Suppressor macrophage treated with lipopolysaccharide for 4 hours (primary cell): ENCODE data around the gene ATG4B.
A peak's percentile ranks its signal among the peaks of the same experiment; 100 is the strongest.
"Not testable (repeated sequence)": the region's sequence is repeated elsewhere in the genome, so short reads cannot be mapped to it uniquely, and the experiment has no call there.

ENCODE experiments used
- DNase-seq: peaks from one replicate; pipeline ENCODE4 v3.0.0-alpha.2; 2020

The ATG4B gene

GRCh38 chr2:241640165-241640795 lies 2.8 kb downstream of the ATG4B start:
- DNase-seq: no peak

DNA sequence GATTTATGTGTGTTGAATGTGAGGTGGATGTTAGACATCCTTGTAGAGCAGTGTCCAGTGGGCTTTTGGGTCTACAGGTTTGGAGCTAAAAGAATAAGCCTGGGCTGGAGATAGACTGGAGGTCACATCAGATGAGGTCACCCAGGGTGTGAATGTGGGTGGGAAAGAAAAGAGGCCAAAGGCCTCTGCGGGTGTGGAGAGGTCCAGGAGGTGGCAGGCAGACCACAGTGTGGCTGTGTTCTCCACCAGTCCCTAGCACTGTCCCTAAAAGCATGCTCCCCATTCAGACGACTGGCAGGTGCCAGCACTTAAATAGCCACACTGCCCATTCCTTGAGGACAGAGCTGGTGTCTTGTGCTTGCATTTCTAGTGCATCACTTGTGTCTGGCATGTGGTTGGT lies 4.1 kb downstream of the ATG4B start:
- peak; percentile 25 for DNase-seq

DNA sequence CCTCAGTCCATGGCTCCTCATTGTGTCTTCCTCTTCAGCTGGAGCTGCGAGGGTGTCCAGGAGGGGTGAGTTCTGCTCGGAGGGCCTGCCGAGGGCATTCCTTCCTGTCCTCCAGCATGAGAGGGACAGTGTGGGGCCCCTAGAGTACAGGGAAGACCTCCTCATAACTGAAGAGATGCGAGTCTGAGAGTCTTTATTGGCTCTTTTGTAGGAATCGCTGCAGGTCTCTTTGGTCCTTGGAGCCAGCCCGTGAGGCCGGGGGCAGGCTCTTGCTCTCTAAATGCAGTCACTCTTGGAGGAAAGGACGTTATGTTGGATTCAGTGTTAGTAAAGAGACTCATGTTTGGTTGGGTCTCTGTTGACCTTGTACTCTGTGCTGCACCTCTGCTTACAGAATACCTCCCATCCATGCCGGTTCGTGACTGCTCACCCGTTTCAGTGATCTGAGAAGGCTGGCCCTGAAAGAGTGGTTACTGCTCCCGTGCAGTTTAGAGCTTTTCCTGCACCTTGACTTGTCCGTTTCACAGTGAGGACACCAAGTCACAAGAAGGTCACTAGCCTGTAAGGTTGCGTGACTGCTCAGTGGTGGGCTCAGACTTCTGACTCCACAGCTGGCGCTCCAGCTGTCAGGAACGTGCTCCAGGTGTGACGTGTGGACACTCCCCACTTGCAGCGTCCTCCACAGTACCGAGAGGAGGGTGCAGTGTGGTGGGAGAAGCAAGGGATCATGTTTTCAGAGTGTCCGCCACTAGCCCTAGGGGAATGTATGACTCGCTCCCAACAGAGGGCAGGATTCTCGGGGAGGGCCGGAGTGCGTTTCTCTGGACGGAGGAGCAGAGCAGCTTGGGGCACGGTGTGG lies 7.8 kb downstream of the ATG4B start:
- DNase-seq: no peak

- DNase-seq: no peak
These were observed 8.6 kb downstream of the ATG4B start for GRCh38 chr2:241645915-241646645.

DNA sequence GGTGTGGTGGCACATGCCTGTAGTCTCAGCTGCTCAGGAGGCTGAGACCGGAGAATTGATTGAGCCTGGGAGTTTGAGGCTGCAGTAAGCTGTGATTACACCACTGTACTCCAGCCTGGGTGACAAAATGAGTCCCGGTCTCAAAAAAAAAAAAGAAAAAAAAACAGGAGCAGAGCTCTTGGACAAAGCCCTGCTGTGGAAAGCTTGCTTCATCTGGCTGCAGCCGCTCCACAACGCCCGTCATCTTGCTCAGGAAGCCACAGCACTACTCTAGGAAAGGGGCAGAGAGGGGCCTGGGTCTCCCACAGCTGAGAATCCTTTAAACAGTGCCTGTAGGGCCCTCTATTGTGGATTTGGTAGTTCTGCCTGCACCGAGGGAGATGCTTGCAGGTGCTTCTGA lies 11.0 kb downstream of the ATG4B start:
- no peak for DNase-seq

- DNase-seq: no peak
These were observed 11.9 kb downstream of the ATG4B start for GRCh38 chr2:241649404-241649803.

DNA sequence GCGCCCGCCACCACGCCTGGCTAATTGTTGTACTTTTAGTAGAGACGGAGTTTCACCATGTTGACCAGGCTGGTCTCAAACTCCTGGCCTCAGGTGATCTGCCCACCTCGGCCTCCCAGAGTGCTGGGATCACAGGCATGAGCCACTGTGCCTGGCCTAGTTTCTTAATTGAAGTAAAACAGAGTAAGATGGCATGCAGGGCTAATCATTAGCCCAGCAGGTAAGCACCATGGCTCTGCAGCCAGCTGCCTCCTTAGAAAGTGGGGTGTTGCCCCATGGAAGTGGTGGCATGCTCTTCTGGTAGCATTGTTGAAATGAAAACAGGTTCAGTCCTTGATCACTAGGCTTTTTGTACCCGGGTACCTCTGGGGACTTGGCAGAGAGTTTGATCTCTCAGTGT lies 12.4 kb downstream of the ATG4B start:
- DNase-seq: no peak

DNA sequence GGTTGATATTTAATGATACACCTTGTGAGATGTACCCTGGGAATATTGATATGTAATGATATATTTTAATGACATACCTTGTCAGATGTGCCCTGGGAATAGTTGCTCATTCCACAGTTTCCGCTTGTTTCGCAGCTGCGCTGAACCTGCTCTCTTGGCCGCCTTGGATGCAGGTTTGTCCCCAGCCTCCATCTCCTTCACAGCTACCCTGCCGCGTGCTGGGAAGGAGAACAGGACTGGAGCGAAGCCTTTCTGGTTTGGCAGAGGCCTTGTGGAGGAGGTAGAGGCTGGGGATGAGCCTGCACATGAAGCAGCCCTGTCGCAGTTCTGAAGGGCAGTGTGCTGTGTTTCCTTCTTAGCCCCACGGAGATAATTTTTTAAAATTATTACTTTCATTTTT lies 14.6 kb downstream of the ATG4B start:
- DNase-seq: no peak

GRCh38 chr2:241652722-241653121 lies 15.2 kb downstream of the ATG4B start:
- no peak for DNase-seq

DNA sequence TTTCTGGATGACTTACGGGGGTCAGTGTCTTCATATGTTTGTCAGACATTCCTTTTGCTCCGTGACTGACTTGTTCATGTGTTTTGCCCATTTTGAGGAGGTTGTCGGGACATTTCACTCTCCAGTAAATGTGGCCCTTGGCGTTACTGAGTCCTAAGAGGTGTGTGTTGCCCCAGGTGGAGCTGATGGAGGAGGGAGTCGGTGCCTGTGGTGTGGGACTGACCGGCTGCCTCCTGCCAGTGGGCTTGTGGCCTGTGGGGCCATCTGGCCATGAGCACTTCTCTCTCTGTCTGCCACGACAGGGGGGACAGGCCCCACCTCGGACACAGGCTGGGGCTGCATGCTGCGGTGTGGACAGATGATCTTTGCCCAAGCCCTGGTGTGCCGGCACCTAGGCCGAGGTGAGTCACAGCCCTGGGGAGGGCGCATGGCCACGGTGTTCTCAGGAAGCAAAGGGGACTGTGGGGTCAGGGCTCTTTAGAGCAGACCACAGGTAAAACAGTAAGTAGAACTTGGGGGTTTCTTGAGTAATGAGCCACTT lies 15.8 kb downstream of the ATG4B start:
- DNase-seq: no peak

DNA sequence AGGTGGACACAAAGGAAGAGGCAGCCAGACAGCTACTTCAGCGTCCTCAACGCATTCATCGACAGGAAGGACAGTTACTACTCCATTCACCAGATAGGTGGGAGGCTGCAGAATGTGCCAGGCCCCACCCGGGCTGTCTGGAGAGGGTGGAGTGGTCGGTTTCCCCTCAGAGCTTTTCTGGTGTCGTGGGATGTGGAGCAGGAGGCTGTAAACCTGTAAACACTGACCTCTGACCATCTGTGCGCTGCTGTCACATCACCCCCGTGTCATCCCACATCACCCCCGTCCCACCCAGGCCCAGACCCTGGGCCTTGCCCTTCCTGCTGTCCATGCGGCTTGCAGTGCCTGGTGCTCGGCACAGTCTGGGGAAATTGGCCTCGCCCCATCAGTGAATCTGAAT lies 17.1 kb downstream of the ATG4B start:
- DNase-seq: no peak

GRCh38 chr2:241655516-241656189 lies 18.2 kb downstream of the ATG4B start:
- DNase-seq: no peak

DNA sequence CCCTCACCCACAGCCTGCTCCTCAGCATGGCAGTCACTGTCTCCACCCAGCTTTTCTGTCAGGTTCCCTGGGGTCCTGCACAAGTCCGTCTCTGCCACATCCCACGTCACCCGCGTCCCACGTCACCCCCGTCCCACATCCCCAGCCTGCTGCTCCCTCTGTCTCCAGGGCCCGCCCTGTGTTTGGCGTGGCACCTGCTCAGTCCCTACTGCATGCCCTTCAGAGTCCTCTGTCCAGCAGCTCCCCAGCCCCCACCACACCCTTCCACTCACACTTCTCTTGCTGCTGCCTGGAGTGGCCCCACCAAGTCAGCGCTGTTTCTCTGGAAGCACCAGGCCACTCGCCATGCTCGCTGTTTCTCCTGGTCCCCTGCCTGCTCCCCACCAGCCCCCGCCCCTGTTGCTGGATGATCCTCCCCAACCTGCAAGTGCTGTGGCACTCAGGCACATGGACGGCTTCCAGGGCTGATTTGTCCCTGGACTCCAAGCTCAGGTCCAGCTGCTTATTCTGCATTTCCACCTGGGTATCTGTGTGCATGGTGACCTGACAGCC lies 18.8 kb downstream of the ATG4B start:
- DNase-seq: no peak

DNA sequence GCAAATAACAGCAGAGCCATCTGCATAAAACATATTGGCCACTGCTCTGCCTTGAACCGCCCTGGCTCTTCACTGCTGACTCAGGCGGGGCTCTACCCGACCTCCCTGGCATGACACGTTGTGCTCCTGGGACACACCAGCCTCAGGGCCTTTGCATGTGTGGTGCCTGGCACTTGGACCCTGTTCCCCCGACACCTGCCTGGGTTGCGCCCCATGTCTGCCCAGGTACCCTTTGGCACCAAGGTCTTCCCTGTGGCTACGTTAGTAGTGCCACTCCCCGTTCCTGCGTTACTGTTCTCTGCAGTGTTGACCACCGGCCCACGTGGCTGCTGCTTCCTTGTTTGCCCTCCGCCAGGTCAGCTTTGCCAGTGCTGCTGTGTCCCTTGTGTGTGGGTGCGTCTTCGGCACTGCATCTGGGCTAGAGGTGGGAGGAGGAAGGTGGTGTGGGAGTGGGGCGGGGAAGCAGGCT lies 20.3 kb downstream of the ATG4B start:
- no peak for DNase-seq

DNA sequence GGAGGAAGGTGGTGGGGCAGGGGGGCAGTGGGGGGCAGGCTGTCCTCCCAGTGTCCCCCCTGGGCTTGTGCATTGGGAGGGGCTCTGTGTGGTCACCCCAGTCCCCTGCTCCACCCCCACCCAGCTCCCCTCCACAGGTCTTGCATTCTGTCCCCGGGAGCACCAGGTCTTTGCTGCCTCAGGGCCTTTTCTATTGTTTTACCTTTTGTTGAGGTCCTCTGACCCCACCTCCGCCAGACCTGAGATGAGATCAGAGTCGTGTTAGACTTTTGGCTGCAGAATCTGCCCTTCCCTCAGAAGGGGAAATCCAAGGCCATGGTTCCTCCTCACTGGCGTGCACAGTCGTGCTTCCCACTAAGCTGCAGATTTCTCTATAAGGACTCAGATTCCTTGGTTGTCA lies 20.8 kb downstream of the ATG4B start:
- DNase-seq: no peak

GRCh38 chr2:241659150-241659739 lies 21.8 kb downstream of the ATG4B start:
- DNase-seq: peak; percentile 43

DNA sequence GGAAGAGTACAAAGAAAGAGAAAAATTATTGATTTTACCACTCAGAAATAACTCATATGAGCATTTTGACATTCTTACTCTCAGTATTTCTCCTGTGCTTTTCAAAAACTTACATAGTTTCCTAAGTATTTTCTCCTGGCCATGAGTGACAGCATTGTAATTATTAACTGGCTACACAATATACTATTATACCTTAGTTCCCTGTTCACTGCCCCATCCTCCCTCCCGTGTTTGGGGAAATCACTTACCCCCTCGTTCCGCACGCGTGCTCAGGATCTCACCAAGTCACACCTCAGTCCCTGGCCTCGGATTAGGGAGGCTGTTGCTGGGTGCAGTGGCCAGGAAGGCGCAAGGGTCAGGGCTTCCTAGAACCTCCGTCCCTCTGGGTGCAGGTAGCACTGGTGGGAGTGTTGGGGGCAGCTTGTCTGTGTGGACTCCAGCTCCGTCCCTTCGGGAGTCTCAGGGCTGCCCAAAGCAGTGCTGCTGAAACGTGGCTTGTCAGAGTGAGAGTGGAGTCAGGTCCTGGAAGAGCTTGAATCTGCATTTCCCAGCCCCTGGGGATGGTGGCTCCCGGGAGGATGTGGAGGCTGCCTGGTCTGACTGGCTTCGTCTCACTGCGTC lies 23.2 kb downstream of the ATG4B start:
- no peak for DNase-seq

DNA sequence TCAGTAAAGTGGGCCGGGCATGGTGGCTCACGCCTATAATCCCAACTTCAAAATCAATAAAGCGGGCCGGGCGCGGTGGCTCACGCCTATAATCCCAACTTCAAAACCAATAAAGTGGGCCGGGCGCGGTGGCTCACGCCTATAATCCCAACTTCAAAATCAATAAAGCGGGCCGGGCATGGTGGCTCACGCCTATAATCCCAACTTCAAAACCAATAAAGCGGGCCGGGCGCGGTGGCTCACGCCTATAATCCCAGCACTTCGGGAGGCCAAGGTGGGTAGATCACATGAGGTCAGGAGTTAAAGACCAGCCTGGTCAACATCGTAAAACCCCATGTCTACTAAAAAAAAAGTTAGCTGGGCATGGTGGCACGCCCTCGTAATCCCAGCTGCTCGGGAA lies 25.2 kb downstream of the ATG4B start:
- not testable (repeated sequence) for DNase-seq

DNA sequence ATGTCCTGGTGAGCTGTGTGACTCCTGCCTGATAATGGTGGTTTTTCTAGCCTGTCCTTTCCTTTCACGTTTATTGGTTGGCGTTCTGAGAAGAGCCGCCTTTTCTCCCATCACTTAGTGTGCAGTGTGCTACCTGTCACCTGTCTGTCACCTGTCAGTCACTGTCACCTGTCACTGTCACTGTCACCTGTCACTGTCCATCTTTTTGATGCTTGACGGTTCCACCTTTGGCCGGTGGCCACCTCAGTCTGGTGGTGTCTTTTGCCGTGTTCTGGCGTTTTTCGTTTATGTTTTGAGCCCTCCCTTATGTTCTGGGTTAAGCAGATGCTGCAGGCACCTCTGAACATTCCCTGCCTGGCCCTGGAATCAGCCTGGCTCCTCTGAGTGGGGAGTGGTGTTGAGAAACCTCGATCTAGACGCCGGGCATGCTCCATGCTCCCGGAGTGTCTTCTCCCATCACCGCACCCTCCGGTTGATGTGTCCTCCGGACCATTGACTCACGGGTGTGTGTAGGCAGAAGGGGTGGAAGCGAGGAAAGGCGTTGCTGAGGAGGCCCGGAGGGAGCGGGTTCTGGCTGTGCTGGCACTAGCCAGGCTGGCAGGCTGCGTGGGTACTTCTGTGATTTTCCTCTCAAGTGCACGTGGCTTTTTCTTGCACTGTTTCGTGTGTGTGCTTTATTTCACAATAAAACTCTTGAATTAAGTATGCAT lies 28.4 kb downstream of the ATG4B start:
- DNase-seq: no peak

- no peak for DNase-seq
These were observed 29.3 kb downstream of the ATG4B start for GRCh38 chr2:241666627-241667400.
